Neural cell (in vitro differentiated cells): Measurements from ENCODE around the gene ZC3H7A.

Experiments used
- RAD21 ChIP-seq: fragments of 450-650 bp; conservative IDR thresholded peaks from 2 replicates; pipeline ENCODE4 v1.6.1; 2014; ENCODE audit warnings: antibody characterized with exemption, mild to moderate bottlenecking, moderate library complexity
- TAF1 ChIP-seq: IDR thresholded peaks from 2 replicates; pipeline ENCODE4 v1.6.1; 2012; ENCODE audit warnings: low read depth

DNA sequence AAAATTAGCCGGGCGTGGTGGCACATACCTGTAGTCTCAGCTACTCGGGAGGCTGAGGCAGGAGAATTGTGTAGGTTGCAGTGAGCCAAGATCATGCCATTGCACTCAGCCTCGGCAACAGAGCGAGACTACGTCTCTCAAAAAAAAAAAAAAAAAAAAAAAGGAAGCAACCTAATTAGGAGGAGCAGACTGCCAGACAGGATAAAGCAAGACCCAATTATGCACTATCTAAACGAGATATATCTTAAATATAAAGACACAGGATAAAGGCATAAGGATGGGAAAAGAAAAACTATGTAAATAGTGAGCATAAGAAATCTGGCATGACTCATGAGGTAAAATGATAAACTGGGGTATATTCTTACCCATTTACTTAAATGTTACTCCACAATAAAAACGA, 59.3 kb downstream of the ZC3H7A start:
- TF ChIP-seq TAF1 (no peak), RAD21 (no peak)
